ENCODE data around the gene GMIP. TPM values are rescaled to one million over a fixed set of nuclear protein-coding genes. Genes with fewer than 3 reads are reported as not detected.

The GMIP gene
- total RNA-seq, 1 experiment from 2014 or later, result 18.1 TPM

- no peak for ATAC-seq
- Histone ChIP-seq H3K27ac (ENCODE audit: low read length) (no peak overlapping the region), H3K27me3 (ENCODE audit: control insufficient read depth, insufficient read depth, low read length) (no peaks in the 10 kb centered on the region), H3K4me3 (ENCODE audit: low read depth in 2 of 2, low read length in 2 of 2) (no peak overlapping the region), H3K9me3 (ENCODE audit: control insufficient read depth, insufficient read depth, low read depth, low read length) (no peaks in the 10 kb centered on the region), H3K36me3 (ENCODE audit: control insufficient read depth, insufficient read depth, low read length) (no peaks in the 10 kb centered on the region; the same call in 1 of the 2 replicates), H3K4me1 (ENCODE audit: control insufficient read depth, insufficient read depth, low read length) (no peaks in the 10 kb centered on the region)
- ChIA-PET POLR2A (no interaction called here), CTCF (interaction anchor here (1.1 kb wide), 1 partner anchor 121 kb away, joined by 3 read pairs; no protein-coding TSS in a partner anchor)
- intact Hi-C loops (cut with micrococcal nuclease; ENCODE audit: unreplicated experiment), result no loop called here
- TF ChIP-seq, protein P1, sequence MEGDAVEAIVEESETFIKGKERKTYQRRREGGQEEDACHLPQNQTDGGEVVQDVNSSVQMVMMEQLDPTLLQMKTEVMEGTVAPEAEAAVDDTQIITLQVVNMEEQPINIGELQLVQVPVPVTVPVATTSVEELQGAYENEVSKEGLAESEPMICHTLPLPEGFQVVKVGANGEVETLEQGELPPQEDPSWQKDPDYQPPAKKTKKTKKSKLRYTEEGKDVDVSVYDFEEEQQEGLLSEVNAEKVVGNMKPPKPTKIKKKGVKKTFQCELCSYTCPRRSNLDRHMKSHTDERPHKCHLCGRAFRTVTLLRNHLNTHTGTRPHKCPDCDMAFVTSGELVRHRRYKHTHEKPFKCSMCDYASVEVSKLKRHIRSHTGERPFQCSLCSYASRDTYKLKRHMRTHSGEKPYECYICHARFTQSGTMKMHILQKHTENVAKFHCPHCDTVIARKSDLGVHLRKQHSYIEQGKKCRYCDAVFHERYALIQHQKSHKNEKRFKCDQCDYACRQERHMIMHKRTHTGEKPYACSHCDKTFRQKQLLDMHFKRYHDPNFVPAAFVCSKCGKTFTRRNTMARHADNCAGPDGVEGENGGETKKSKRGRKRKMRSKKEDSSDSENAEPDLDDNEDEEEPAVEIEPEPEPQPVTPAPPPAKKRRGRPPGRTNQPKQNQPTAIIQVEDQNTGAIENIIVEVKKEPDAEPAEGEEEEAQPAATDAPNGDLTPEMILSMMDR (IDR thresholded peaks at IDR 0.05), result no peak
- TF ChIP-seq POLR2AphosphoS5 (IDR thresholded peaks at IDR 0.05; ENCODE audit: low read depth, low read length) (no peak), TCF7L2 (IDR thresholded peaks at IDR 0.05; ENCODE audit: low read depth, low read length) (no peak), SIN3A (IDR thresholded peaks at IDR 0.05; ENCODE audit: borderline replicate concordance, insufficient read depth, low read depth, low read length) (no peak)
- TF ChIP-seq, protein P2, sequence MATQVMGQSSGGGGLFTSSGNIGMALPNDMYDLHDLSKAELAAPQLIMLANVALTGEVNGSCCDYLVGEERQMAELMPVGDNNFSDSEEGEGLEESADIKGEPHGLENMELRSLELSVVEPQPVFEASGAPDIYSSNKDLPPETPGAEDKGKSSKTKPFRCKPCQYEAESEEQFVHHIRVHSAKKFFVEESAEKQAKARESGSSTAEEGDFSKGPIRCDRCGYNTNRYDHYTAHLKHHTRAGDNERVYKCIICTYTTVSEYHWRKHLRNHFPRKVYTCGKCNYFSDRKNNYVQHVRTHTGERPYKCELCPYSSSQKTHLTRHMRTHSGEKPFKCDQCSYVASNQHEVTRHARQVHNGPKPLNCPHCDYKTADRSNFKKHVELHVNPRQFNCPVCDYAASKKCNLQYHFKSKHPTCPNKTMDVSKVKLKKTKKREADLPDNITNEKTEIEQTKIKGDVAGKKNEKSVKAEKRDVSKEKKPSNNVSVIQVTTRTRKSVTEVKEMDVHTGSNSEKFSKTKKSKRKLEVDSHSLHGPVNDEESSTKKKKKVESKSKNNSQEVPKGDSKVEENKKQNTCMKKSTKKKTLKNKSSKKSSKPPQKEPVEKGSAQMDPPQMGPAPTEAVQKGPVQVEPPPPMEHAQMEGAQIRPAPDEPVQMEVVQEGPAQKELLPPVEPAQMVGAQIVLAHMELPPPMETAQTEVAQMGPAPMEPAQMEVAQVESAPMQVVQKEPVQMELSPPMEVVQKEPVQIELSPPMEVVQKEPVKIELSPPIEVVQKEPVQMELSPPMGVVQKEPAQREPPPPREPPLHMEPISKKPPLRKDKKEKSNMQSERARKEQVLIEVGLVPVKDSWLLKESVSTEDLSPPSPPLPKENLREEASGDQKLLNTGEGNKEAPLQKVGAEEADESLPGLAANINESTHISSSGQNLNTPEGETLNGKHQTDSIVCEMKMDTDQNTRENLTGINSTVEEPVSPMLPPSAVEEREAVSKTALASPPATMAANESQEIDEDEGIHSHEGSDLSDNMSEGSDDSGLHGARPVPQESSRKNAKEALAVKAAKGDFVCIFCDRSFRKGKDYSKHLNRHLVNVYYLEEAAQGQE (IDR thresholded peaks at IDR 0.05; ENCODE audit: insufficient read depth in 1 of 2, low read depth in 2 of 2, low read length in 1 of 2), result no peak
- no TSS peak for BruUV-seq (replicated peaks)
- in situ Hi-C loops (cut with HindIII; ENCODE audit: low pct_unique_long_range_greater_than_20kb, low sequenced_read_pairs), result no loop called here
- DNase-seq (ENCODE audit: low read depth, low spot score), result no peak
These were observed 9.2 kb upstream of the GMIP start for GRCh38 chr19:19652482-19653295.

DNA sequence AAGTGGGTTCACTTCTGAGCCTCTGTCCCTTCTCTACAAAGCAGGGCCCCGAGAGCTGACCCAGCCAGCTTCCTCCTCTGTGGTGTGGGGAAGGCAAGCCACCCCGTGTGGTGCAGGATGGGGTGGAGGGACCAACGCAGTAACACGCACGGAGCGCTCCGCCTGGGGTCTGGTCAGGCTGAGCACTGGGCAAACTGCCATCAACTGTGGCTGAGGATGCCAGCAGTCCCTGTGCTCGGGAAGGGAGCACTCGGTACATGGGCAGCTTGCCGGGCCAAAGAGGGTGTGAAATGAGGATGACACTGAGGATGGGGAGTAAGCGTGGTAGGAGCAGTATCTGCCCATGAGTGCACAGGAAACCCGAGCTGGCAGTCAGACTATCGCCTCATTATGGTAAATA is 7.6 kb upstream of the GMIP start:
- intact Hi-C loops (cut with micrococcal nuclease; ENCODE audit: unreplicated experiment), result no loop called here
- no peaks in the 10 kb centered on the region for H3K4me1 ChIP-seq (ENCODE audit: control insufficient read depth, insufficient read depth, low read length)
- no peak for TF ChIP-seq POLR2AphosphoS5 (IDR thresholded peaks at IDR 0.05; ENCODE audit: low read depth, low read length)
- no peak overlapping the region for H3K4me3 ChIP-seq (ENCODE audit: low read depth in 2 of 2, low read length in 2 of 2)
- ChIA-PET CTCF (no interaction called here), POLR2A (no interaction called here)
- no peak for ATAC-seq
- no peak overlapping the region for H3K27ac ChIP-seq (ENCODE audit: low read length)
- in situ Hi-C loops (cut with HindIII; ENCODE audit: low pct_unique_long_range_greater_than_20kb, low sequenced_read_pairs), result no loop called here
- no peak for DNase-seq (ENCODE audit: low read depth, low spot score)
- H3K27me3 ChIP-seq (ENCODE audit: control insufficient read depth, insufficient read depth, low read length), result no peaks in the 10 kb centered on the region
- H3K9me3 ChIP-seq (ENCODE audit: control insufficient read depth, insufficient read depth, low read depth, low read length), result no peaks in the 10 kb centered on the region
- no TSS peak for BruUV-seq (replicated peaks)
- H3K36me3 ChIP-seq (ENCODE audit: control insufficient read depth, insufficient read depth, low read length), result no peaks in the 10 kb centered on the region; the same call in 1 of the 2 replicates

DNA sequence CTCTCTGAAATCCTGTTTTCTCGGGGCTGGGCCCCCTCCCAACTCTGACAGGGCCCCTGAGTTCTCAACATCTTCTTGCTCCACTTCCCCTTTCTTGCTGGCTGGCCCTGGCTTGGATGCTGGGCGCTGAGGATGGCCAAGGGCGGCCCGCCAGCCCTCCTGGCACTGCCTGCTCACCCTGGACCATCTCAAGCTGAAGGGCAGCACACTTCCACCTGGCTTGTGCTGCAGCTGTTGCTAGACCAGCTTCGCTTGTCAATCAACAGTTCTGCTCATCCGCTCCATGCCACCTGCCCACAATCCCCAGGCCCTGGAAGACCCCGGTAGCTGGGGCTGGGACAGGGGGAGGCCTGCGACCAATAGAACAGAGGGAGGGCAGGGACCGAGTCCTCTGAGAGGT is 6.9 kb upstream of the GMIP start:
- ChIA-PET POLR2A (no interaction called here), CTCF (no interaction called here)
- Histone ChIP-seq H3K4me1 (ENCODE audit: control insufficient read depth, insufficient read depth, low read length) (no peaks in the 10 kb centered on the region), H3K27ac (ENCODE audit: low read length) (no peak overlapping the region), H3K36me3 (ENCODE audit: control insufficient read depth, insufficient read depth, low read length) (no peaks in the 10 kb centered on the region; the same call in 1 of the 2 replicates), H3K4me3 (ENCODE audit: low read depth in 2 of 2, low read length in 2 of 2) (no peak overlapping the region), H3K27me3 (ENCODE audit: control insufficient read depth, insufficient read depth, low read length) (no peaks in the 10 kb centered on the region), H3K9me3 (ENCODE audit: control insufficient read depth, insufficient read depth, low read depth, low read length) (no peaks in the 10 kb centered on the region)
- BruUV-seq (replicated peaks), result no TSS peak
- TF ChIP-seq, protein P2 (IDR thresholded peaks at IDR 0.05; ENCODE audit: insufficient read depth in 1 of 2, low read depth in 2 of 2, low read length in 1 of 2), result no peak
- TF ChIP-seq POLR2AphosphoS5 (IDR thresholded peaks at IDR 0.05; ENCODE audit: low read depth, low read length) (no peak), SIN3A (IDR thresholded peaks at IDR 0.05; ENCODE audit: borderline replicate concordance, insufficient read depth, low read depth, low read length) (no peak), TCF7L2 (IDR thresholded peaks at IDR 0.05; ENCODE audit: low read depth, low read length) (no peak)
- TF ChIP-seq, protein P1 (IDR thresholded peaks at IDR 0.05), result no peak
- no peak for DNase-seq (ENCODE audit: low read depth, low spot score)
- ATAC-seq, result no peak
- in situ Hi-C loops (cut with HindIII; ENCODE audit: low pct_unique_long_range_greater_than_20kb, low sequenced_read_pairs), result no loop called here
- intact Hi-C loops (cut with micrococcal nuclease; ENCODE audit: unreplicated experiment), result no loop called here

Data from Panc1 (cell line).